ENCODE results near the gene MYO9B.

The MYO9B gene

GRCh38 chr19:17081672-17082630 lies 6.4 kb downstream of the MYO9B start:
- TF ChIP-seq EZH2 (IDR thresholded peaks at IDR 0.05; ENCODE audit: borderline replicate concordance, low read length) (no peak), CTCF (IDR thresholded peaks at IDR 0.05; ENCODE audit: low read length) (no peak)
- no peaks in the 10 kb centered on the region for H3K9me3 ChIP-seq (ENCODE audit: low read length)
- peaks cover 8% of the 10 kb centered on the region for H3K36me3 ChIP-seq (ENCODE audit: insufficient read depth, low read length)
- no peaks in the 10 kb centered on the region for H3F3A ChIP-seq (ENCODE audit: insufficient read depth, low read length)
- H2AFZ ChIP-seq (ENCODE audit: low read length): no peak overlapping the region
- peak overlapping the region; percentile 9 for H3K4me3 ChIP-seq (ENCODE audit: low read depth, low read length, poor library complexity, severe bottlenecking)
- H3K4me1 ChIP-seq (ENCODE audit: insufficient read depth, low read length, severe bottlenecking): peaks cover 48% of the 10 kb centered on the region
- H3K9ac ChIP-seq (ENCODE audit: low read length): peak overlapping the region; percentile 0; the same call in 1 of the 2 replicates
- no peaks in the 10 kb centered on the region for H4K20me1 ChIP-seq (ENCODE audit: insufficient read depth, low read length)
- no peaks in the 10 kb centered on the region for H3K27me3 ChIP-seq (ENCODE audit: insufficient read depth, low read length)
- peak overlapping the region; percentile 11 for H3K27ac ChIP-seq (ENCODE audit: low read depth, low read length, poor library complexity, severe bottlenecking)
- no peaks in the 10 kb centered on the region for H3K9me2 ChIP-seq (ENCODE audit: low read depth, low read length)
- H3K4me2 ChIP-seq (ENCODE audit: low read length): peak overlapping the region; percentile 8; the same call in 1 of the 2 replicates
- peaks cover 40% of the 10 kb centered on the region for H3K79me2 ChIP-seq (ENCODE audit: insufficient read depth, low read length)

GRCh38 chr19:17086120-17086519 lies 10.5 kb downstream of the MYO9B start:
- no peaks in the 10 kb centered on the region; the same call in 1 of the 2 replicates for H3K9me3 ChIP-seq (ENCODE audit: low read length)
- H3K27ac ChIP-seq (ENCODE audit: low read depth, low read length, poor library complexity, severe bottlenecking): no peak overlapping the region
- H3K36me3 ChIP-seq (ENCODE audit: insufficient read depth, low read length): peaks cover 15% of the 10 kb centered on the region; the same call in 1 of the 2 replicates
- no peak overlapping the region for H3K4me3 ChIP-seq (ENCODE audit: low read depth, low read length, poor library complexity, severe bottlenecking)
- peaks cover 31% of the 10 kb centered on the region for H3K79me2 ChIP-seq (ENCODE audit: insufficient read depth, low read length)
- H3K4me1 ChIP-seq (ENCODE audit: insufficient read depth, low read length, severe bottlenecking): peaks cover 33% of the 10 kb centered on the region
- H3F3A ChIP-seq (ENCODE audit: insufficient read depth, low read length): no peaks in the 10 kb centered on the region
- no peak overlapping the region for H3K4me2 ChIP-seq (ENCODE audit: low read length)
- H3K27me3 ChIP-seq (ENCODE audit: insufficient read depth, low read length): no peaks in the 10 kb centered on the region
- no peaks in the 10 kb centered on the region for H3K9me2 ChIP-seq (ENCODE audit: low read depth, low read length)
- H2AFZ ChIP-seq (ENCODE audit: low read length): no peak overlapping the region
- TF ChIP-seq EZH2 (IDR thresholded peaks at IDR 0.05; ENCODE audit: borderline replicate concordance, low read length) (no peak), CTCF (IDR thresholded peaks at IDR 0.05; ENCODE audit: low read length) (no peak)
- H4K20me1 ChIP-seq (ENCODE audit: insufficient read depth, low read length): no peaks in the 10 kb centered on the region
- H3K9ac ChIP-seq (ENCODE audit: low read length): no peak overlapping the region

GRCh38 chr19:17086834-17087233 lies 11.3 kb downstream of the MYO9B start:
- Histone ChIP-seq H3K79me2 (ENCODE audit: insufficient read depth, low read length) (peaks cover 28% of the 10 kb centered on the region), H3K4me1 (ENCODE audit: insufficient read depth, low read length, severe bottlenecking) (peaks cover 37% of the 10 kb centered on the region), H3K27ac (ENCODE audit: low read depth, low read length, poor library complexity, severe bottlenecking) (no peak overlapping the region), H3K4me3 (ENCODE audit: low read depth, low read length, poor library complexity, severe bottlenecking) (no peak overlapping the region), H3K9me2 (ENCODE audit: low read depth, low read length) (no peaks in the 10 kb centered on the region), H3K27me3 (ENCODE audit: insufficient read depth, low read length) (no peaks in the 10 kb centered on the region), H2AFZ (ENCODE audit: low read length) (no peak overlapping the region), H3K9ac (ENCODE audit: low read length) (no peak overlapping the region), H3F3A (ENCODE audit: insufficient read depth, low read length) (no peaks in the 10 kb centered on the region), H3K4me2 (ENCODE audit: low read length) (no peak overlapping the region), H3K9me3 (ENCODE audit: low read length) (no peaks in the 10 kb centered on the region; the same call in 1 of the 2 replicates), H3K36me3 (ENCODE audit: insufficient read depth, low read length) (peaks cover 15% of the 10 kb centered on the region; the same call in 1 of the 2 replicates), H4K20me1 (ENCODE audit: insufficient read depth, low read length) (no peaks in the 10 kb centered on the region)
- TF ChIP-seq CTCF (IDR thresholded peaks at IDR 0.05; ENCODE audit: low read length) (no peak), EZH2 (IDR thresholded peaks at IDR 0.05; ENCODE audit: borderline replicate concordance, low read length) (no peak)
